HG03060 (cell line): ENCODE results near the gene MAP1B.
"Not testable (repeated sequence)": the region's sequence is repeated elsewhere in the genome, so short reads cannot be mapped to it uniquely, and the experiment has no call there.

Experiments
- ATAC-seq: cut with Tn5 transposase; IDR thresholded peaks from one replicate; pipeline ENCODE4 v1.9.1; 2021; ENCODE audit warnings: low read depth, moderate number of reproducible peaks; ENCODE audit not compliant: unreplicated experiment

The MAP1B gene

GRCh38 chr5:72157625-72157962 is 50.3 kb downstream of the MAP1B start:
- no peak for ATAC-seq

GRCh38 chr5:72159501-72159911 is 52.2 kb downstream of the MAP1B start:
- ATAC-seq, result no peak

DNA sequence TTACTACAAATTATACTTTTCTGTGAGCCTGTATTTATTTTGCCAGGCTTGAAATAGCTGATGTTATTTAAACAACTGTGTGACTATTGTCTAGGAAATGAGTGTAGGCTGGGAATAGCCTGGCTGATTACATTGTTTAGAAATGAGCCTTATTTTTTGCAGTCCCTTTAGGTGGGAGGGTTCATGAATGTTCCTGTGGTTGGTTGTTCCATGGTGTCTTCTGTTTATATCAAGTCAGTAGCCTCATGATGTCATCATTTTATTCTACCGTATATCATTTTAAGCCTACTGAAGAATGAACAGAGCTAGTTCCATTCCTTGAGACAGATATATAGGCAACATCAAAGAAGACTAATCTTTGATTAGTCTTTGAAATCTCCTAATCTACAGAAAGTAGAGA is 53.1 kb downstream of the MAP1B start:
- no peak for ATAC-seq

- ATAC-seq, result no peak
Measured at GRCh38 chr5:72160959-72161358, 53.7 kb downstream of the MAP1B start.

DNA sequence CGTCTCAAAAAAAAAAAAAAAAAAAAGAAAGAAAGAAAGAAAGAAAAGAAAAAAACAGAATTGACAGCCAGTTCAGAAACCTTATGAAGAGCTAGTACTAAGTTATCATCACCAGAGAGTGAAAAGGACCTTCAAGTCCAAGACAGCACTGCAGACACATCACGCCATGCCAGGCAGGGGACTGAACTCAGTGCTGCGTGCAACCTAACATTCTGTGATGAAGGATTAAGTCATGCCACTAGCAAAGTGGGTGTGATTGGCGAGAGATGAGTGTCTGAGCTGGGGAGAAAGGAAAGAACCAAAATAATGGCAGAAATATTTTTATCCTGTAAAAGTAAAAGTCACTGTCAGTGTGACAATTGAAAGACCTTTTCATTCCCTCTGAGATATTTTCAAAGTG is 54.7 kb downstream of the MAP1B start:
- no peak for ATAC-seq

- ATAC-seq, result no peak
Measured at GRCh38 chr5:72163349-72163983, 56.2 kb downstream of the MAP1B start.

- ATAC-seq, result no peak
Measured at GRCh38 chr5:72166070-72166979, 59.0 kb downstream of the MAP1B start.

- ATAC-seq, result no peak
Measured at GRCh38 chr5:72167257-72167656, 60.0 kb downstream of the MAP1B start.

DNA sequence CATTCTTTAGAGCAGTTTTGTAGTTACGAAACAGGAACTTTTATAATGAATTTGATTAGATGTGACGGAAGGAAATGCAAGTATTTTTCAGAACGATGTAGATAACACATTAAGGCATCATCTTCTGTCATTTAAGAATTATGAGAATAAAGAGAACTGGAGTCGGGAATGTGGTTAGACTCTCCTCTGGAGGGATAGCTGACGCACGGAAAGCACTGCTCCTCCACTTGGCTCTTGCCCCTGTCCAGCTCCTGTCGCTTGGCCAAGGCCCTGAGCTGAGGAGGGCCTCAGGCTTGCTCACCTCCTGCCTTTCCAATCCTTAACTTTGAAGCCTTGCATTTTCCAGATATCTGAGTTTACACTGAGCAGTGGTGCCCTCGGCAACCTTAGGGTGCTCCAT is 60.5 kb downstream of the MAP1B start:
- ATAC-seq, result no peak

- ATAC-seq, result no peak
Measured at GRCh38 chr5:72170101-72170500, 62.8 kb downstream of the MAP1B start.

DNA sequence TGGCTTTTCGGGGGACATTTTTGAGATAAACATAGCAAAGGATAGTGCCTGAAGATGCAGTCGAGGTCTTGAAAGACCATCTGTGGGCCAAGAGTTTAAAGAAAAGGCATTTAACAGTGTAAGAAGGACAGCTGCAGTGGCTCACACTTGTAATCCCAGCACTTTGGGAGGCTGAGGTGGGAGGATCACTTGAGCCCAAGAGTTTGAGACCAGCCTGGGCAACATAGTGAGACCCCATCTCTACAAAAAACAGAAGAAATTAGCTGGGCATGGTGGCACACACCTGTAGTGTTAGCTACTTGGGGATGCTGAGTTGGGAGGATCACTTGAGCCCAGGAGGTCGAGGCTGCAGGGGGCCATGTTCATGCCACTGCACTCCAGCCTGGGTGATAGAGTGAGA is 63.9 kb downstream of the MAP1B start:
- not testable (repeated sequence) for ATAC-seq

- no peak for ATAC-seq
Measured at GRCh38 chr5:72171667-72172066, 64.4 kb downstream of the MAP1B start.

DNA sequence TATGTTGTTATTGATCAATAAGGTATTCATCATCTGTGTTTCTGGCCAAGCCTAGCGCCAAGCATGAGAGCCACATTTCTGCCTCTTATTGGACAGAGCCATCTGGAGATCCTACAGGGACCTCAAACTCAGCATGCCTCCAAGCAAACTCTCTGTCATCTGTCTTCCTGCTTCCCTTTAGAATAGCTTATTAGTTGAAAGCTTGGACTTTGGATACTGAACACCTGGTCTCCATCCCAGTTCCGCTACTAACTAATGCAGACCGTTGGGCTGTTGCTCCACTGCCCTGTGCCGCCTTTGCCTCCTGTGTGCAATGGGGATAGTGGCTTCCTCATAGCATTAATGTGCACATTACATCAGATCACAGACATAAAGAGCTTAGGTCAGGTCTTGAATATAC is 65.5 kb downstream of the MAP1B start:
- no peak for ATAC-seq

DNA sequence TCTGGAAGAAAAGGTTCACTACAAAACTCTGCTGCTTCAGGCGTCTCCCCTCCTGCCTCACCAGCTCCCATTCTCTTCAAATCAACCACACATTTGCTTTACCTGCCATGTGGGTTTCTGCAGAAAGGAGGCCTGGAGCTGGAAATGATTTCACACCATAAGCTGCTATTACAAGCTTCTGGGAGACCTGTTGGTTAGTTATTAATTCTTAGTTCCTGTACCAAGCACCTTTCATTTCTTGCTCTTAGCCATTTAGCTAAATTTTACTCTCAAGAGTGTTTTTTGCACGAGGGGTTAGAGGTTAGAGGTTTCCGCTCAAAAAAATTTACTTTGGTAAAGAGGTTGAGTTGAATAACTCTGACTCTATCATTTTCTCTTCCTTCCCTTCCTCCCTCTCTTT is 70.3 kb downstream of the MAP1B start:
- no peak for ATAC-seq

- no peak for ATAC-seq
Measured at GRCh38 chr5:72179028-72179815, 71.9 kb downstream of the MAP1B start.

- no peak for ATAC-seq
Measured at GRCh38 chr5:72179816-72180440, 72.7 kb downstream of the MAP1B start.

DNA sequence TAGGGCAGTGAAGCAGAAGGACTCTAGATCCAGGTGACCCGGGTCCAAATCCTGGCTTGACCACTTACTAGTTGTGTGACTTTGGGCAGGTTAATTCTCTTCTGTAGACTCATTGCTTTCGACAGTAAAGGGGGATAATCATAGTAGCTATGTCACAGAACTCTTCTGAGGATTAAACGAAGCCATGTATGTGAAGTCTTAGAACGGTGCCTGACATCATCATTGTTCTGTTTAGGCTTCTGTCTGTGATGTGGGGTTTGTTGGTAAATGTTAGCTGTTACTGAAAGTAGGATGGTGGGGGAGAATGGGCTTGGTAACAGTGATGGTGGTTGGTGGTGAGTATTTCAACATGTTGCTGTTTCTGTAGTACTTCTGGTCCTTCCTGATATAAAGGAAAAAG is 73.7 kb downstream of the MAP1B start:
- no peak for ATAC-seq

DNA sequence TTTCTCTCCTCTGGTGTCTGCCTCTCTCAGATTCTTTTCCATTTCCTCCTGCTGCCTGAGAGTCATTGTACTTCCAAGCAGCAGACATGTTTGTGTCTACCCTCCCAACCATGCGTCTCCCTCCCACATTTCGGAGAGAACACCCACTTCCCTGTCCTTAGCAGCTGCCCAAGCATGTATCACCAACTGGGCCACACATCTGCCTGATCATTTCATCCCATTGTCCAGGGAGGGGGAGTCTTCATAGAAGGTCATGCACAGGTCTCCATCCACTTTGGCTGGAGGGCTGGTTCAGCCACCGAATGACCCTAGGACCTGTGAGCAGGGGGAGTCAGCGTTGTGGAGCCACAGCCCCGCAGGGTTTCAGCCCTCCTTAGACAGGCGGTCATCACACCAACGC is 75.4 kb downstream of the MAP1B start:
- ATAC-seq, result no peak

- ATAC-seq, result no peak
Measured at GRCh38 chr5:72183101-72183520, 75.8 kb downstream of the MAP1B start.

DNA sequence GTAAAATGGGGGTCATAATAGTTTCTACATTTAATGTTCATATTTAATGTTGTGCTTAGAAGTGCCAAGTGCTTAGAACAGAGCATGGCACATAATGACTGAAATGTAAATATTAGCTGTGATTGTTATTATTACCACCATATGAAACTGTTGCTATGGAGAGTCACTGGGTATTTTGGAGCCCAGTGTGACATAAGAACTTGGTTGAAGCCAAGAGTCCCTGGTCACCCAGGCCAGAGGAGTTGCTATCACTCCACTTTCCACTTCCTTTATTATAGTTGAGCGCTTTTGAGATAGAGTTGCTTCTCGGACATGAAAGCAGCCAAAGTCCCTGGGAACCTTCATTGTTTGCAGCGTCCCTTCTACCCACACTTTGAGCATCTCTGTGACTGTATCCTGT is 77.1 kb downstream of the MAP1B start:
- ATAC-seq, result no peak
